ENCODE results near the gene SRD5A3.

The SRD5A3 gene

DNA sequence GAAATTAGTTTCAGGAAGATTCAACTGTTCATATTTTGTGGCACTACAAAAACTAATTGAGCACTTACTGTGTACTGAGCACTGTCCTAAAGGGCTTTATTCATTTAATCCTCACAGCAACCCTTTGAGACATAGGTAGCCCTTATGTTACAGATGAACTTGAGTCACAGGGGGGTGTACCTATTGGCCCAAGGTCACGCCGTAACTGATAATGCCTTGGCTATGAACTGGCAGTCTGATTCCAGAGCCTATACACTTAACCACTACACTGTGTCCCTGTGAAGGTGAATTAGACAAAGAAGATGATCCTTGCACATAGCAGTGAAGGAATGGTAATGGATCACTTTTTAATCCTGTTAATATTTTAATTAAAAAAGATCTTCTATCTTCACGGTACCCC lies 61.7 kb downstream of the SRD5A3 start:
- DNase-seq (ENCODE audit: low read depth, low spot score), result no peak

DNA sequence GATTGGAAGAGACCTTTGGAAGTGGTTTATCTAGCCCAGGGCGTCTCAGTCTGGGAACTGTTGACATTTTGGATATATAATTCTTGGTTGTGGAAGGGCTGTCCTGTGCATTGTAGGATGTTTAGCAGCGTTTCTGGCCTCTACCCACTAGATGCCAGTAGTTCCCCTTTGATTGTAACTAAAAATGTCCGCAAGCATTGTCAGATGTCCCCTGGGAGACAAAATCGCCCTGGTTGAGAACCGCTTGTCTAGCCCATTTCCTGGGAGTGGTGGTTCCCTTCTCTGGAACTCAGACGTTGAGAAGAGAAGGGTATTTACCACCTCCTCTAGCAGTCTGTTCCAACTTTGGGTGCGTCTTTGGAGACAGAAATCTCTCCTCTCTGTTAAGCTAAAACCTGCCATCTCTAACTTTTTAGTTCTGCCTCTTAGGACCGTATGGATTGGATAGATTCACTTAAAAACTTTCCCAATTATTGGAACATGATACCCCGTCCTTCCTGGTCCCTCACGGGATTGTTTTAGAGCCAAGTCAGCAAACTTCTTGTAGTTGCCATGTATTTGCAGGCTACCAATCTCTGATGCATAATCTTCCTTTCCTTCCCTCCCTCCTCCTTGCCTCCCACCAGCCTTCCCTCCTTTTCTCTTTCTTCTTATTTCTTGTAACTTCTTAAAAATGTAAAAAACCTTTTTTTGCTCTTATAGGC lies 63.6 kb downstream of the SRD5A3 start:
- no peak for DNase-seq (ENCODE audit: low read depth, low spot score)

- DNase-seq (ENCODE audit: low read depth, low spot score), result no peak
Observed at GRCh38 chr4:55410431-55410830, 64.4 kb downstream of the SRD5A3 start.

- DNase-seq (ENCODE audit: low read depth, low spot score), result no peak
Observed at GRCh38 chr4:55411621-55412020, 65.6 kb downstream of the SRD5A3 start.

- no peak for DNase-seq (ENCODE audit: low read depth, low spot score)
Observed at GRCh38 chr4:55416176-55416575, 70.1 kb downstream of the SRD5A3 start.
